ENCODE results near the gene EAF2.
A peak's percentile ranks its signal among the peaks of the same experiment; 100 is the strongest.

Gene EAF2

DNA sequence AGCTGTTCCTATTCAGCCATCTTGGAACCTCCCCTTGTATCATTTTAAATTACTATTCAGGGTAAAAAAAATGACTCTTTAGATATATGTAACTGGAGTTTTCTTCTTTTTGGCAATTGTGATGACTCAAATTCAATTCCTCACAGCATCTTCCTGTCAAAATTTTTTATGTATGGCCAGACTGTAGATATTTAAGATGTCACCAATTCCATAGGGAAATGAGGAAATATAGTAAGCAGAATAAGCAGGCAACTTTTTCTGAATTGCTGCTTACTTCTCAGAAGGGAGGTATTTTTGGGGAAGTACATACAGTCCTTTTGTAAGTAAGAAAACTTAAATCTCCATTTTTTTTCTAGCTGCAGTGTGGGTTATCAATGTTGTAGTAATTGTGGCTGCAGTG is 28.8 kb downstream of the EAF2 start:
- DNase-seq, result no peak

DNA sequence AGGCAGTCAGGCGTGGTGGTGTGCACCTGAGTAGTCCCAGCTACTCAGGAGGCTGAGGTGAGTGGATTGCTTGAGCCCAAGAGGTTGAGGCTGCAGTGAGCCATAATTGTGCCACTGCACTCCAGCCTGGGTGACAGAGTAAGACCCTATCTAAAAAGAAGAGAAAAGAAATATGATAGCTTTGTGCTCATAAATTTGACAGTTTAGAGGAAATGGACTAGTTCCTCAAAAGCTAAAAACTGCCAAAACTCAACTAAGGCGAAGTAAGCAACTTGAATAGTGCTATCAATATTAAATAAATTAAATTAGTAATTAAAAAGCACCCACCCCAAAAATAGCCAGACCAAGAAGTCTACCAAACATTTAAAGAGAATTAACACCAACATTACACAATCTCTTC is 34.7 kb downstream of the EAF2 start:
- DNase-seq, result no peak

DNA sequence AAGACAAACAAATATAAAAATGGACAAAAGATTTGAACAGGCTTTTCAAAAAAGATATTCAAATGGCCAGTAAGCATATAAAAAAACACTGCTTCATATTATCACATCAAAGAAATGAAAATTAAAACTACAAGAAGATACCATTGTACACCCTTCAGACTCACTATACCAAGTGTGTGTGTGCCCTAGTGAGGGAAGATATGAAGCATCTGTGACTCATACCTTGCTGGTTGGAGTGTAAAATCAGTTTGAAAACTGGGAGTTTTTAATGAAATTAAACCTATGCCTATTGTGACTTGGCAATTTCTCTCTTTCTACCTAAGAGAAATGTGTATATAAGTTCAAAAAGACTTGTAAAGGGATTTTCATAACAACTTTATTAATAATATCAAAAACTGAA is 35.7 kb downstream of the EAF2 start:
- DNase-seq, result no peak

- no peak for DNase-seq
Observed at GRCh38 chr3:121871430-121871829, 36.4 kb downstream of the EAF2 start.

GRCh38 chr3:121878411-121878810 is 43.4 kb downstream of the EAF2 start:
- no peak for DNase-seq

- DNase-seq, result peak; percentile 23 to 36
Observed at GRCh38 chr3:121883507-121883906, 48.5 kb downstream of the EAF2 start.

DNA sequence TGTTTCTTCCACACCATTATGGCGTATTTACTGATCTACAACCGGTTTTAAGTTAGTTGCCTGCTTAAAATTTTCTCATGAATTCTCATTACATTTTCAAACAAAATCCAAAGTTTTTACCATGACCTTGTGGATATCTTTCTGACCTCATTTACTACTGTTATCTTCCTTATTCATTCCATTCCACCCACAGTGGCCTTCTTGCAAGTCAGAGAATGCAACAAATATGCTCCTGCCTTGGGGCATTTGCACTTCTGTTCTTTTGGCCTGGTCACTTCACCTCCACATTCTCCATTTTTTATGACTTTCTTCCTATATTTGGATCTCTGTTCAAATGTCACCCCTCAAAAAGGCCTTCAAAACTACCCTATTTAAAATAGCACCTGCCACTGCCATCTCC is 50.4 kb downstream of the EAF2 start:
- DNase-seq, result no peak

DNA sequence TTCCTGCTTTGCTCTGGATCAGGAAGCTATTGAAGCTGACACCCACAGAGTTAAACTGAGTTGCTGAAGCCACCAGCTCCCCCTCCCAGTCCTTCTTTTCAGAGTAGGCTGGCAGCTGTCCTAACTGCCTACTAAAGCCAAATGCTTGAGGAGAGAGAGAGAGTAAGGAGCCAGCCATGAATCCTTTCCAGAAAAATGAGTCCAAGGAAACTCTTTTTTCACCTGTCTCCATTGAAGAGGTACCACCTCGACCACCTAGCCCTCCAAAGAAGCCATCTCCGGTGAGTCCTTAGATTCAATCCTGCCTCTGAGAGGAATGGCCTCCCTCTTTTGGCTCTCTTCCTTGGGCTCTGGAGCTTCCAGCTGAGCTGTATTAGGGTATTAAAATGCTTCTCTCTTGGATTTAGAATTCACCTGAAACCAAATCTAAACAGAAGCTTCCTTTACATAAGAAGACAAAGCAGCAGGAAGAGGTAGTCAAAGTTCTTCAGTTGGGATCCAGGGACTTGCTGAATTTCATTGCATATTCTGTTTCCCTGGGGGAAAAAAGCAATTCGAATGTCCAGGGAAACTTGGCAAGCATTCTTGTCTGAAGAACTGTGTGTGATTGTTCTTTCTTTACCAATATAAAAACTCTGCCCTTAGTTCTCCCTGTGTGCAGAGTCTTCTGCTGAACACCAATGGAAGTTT is 59.4 kb downstream of the EAF2 start, which contains the start of gene SLC15A2:
Gene SLC15A2, plus strand, starts transcription at position 101 of the 690 bp plus-strand sequence. Its CDS starts 76 bp downstream, at position 177.
- peak in 1 of 2 experiments; percentile 22 for DNase-seq

GRCh38 chr3:121895121-121895520 is 60.1 kb downstream of the EAF2 start:
- no peak for DNase-seq

- peak in 1 of 2 experiments; percentile 11 for DNase-seq
Observed at GRCh38 chr3:121895736-121896135, 60.7 kb downstream of the EAF2 start.

DNA sequence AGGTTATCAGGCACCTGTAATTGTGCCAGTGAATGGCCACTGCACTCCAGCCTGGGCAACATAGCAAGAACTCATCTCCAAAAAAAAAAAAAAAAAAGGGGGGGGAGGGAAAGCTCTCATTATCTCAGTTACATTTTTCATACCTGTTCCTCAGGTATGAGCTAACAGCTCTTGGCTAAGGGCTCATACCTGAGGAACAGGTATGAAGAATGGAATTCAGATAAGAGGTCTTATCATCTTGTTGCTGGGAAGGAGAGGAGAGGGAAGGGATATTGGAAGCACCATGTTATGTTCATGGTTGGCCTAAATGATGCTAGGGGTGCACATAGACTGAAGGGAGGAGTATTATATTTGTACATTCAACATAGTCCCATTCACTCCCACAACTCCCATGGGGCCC is 61.8 kb downstream of the EAF2 start:
- DNase-seq, result no peak

DNA sequence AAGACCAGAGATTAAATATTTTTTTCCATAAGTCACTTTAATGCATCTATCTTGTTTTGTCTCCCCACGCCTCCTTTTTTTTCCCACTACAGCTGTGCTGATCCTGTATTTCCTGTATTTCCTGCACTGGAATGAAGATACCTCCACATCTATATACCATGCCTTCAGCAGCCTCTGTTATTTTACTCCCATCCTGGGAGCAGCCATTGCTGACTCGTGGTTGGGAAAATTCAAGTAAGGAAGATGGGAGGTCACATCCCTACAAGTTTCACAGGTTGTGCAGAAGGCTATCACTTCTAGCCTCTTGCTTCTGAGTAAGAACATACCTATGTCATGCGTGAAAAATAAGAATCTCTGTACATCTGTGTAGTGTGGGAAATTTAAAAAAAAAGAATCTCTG is 62.3 kb downstream of the EAF2 start:
- no peak for DNase-seq

- no peak for DNase-seq
Observed at GRCh38 chr3:121913305-121913990, 78.4 kb downstream of the EAF2 start.

- DNase-seq, result no peak
Observed at GRCh38 chr3:121914081-121914998, 79.3 kb downstream of the EAF2 start.

DNA sequence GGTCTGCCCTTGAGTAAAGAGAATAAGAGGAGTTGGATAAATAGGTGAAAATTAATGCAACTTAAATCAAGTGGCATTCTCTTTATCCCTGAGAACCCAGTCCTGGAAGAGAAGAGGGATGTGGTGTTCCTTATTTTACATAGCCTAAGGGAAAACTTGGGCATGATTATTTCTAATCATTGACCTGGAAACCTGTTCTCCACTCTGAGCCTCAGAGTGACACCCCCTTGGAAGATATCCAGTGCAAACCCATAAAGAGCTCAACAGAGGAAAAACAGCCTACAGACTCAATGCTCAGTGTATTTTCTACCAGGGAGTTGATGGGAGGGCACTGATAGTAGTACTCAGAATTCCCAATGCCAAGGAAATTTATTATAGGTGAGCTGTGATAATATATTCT is 81.2 kb downstream of the EAF2 start:
- no peak for DNase-seq

GRCh38 chr3:121918779-121919483 is 83.9 kb downstream of the EAF2 start:
- DNase-seq, result peak in 1 of 2 experiments; percentile 36

DNA sequence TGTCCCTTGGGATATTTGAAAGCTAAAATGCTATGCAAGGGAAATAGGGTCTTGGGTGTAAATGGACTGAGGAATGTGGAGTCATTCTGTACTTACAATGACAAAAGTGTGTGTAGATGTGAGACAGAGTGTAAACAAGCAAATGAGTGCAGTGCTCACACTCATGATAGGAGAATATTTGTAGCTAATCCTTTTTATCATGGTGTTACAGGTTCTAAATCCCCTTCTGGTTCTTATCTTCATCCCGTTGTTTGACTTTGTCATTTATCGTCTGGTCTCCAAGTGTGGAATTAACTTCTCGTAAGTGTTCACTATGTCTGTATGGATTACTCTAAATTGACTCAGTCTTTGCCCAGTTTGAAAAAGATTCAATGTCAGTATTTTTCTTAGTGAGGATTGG is 89.7 kb downstream of the EAF2 start:
- DNase-seq, result no peak

- DNase-seq, result no peak
Observed at GRCh38 chr3:121926380-121926779, 91.4 kb downstream of the EAF2 start.
